ENCODE data around the gene ATP5F1D. TPM values are rescaled to one million over a fixed set of nuclear protein-coding genes. Genes with fewer than 3 reads are reported as not detected.

ATP5F1D gene
- total RNA-seq, 1 experiment from 2014 or later: 179 TPM

DNA sequence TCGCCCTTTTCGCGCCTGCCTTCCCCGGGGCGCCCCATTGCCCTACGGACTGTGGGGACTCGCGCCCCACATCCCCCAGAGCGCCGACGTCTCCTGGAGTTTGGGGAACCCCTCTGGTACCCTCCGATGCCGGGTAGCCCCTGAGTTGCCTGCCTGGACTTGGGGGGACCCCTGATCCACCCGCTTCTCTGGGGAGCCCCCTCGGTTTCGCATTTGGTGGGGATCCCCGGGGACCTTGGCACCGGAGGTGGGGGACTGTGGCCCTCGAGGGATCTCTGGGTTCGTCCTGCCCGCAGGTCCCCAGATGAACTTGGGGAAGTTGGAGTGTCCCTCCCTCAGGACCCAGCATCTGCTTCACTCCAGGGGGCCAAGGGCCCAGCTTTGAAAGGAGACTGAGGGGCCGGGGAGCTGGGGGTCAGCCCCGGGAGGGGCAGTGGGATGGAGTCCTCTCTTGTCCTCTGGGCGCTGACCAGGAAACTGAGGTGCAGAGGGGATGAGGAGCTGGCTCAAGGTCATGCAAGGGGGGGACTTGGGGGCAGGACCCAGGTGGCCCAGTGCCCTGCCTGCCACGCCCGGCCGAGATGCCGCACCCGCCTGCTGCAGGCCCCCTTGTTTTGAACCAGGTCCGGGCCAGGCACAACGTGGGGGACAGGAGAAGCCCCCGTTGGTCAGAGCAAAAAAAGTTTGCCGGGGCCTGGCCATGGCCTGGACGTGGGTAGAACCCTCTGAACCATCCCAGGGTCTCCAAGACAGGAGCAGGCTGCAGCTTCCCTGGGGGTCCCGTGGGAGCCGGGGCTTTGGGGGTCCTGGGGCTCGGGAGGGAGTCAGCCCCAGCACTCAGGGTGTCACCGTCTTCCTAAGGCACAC, 45.2 kb downstream of the ATP5F1D start:
- Histone ChIP-seq H2BK12ac (ENCODE audit: insufficient read length, low read depth, low read length) (no peak overlapping the region), H4K20me1 (ENCODE audit: control insufficient read depth, insufficient read depth, insufficient read length) (no peaks in the 10 kb centered on the region), H3K27me3 (ENCODE audit: insufficient read depth, low read length) (no peaks in the 10 kb centered on the region), H3K4me1 (ENCODE audit: insufficient read depth, low read length) (no peaks in the 10 kb centered on the region), H3K23ac (ENCODE audit: insufficient read length, low read depth, low read length) (no peak overlapping the region), H3T11ph (ENCODE audit: low read length) (no peak overlapping the region), H2BK20ac (ENCODE audit: low read depth, low read length, poor library complexity, severe bottlenecking) (no peak overlapping the region), H4K5ac (ENCODE audit: insufficient read length, low read depth, low read length) (no peak overlapping the region), H3K4ac (ENCODE audit: low read depth, low read length) (no peak overlapping the region), H2AK5ac (ENCODE audit: insufficient read length, low read length) (no peak overlapping the region), H3K79me1 (ENCODE audit: insufficient read depth, low read depth, low read length, poor library complexity, severe bottlenecking) (no peaks in the 10 kb centered on the region), H4K91ac (ENCODE audit: insufficient read length, low read depth, low read length) (no peak overlapping the region), H2BK15ac (ENCODE audit: low read depth, low read length) (no peak overlapping the region), H3K9me3 (ENCODE audit: control insufficient read depth, low read depth, low read length) (no peaks in the 10 kb centered on the region), H3K23me2 (ENCODE audit: insufficient read length, low read depth, low read length, poor library complexity, severe bottlenecking) (peaks cover 4% of the 10 kb centered on the region), H3K9ac (ENCODE audit: extremely low read depth, insufficient read length, low read length) (no peak overlapping the region), H4K8ac (replicated peaks; ENCODE audit: insufficient read length, low read depth, low read length) (no peak overlapping the region), H3K18ac (ENCODE audit: insufficient read length, low read depth, low read length) (no peak overlapping the region), H2BK120ac (ENCODE audit: low read depth, low read length, poor library complexity, severe bottlenecking) (no peak overlapping the region), H2BK5ac (ENCODE audit: insufficient read length, low read length) (no peak overlapping the region), H3K27ac (ENCODE audit: insufficient read length, low read depth, low read length) (no peak overlapping the region), H2AFZ (ENCODE audit: low read length) (no peak overlapping the region), H3K79me2 (ENCODE audit: insufficient read depth, low read length) (peaks cover 2% of the 10 kb centered on the region; the same call in 1 of the 2 replicates), H3K56ac (ENCODE audit: insufficient read length, low read depth, low read length) (no peak overlapping the region), H3K4me2 (ENCODE audit: insufficient read depth, insufficient read length, low read length) (no peak overlapping the region), H3K14ac (ENCODE audit: insufficient read depth, low read length) (no peak overlapping the region)
- Mint-ChIP-seq H3K27me3 (ENCODE audit: low read depth) (peaks cover 15% of the 10 kb centered on the region), H3K4me3 (peak overlapping the region; percentile 71 to 84), H3K4me1 (peaks cover 7 to 20% of the 10 kb centered on the region in 2 experiments), H3K27ac (no peak overlapping the region), H3K9me3 (no peaks in the 10 kb centered on the region), H3K36me3 (ENCODE audit: insufficient read depth in 1 of 3, low read depth in 3 of 3) (no peaks in the 10 kb centered on the region)
- no peak for DNase-seq
- no CpG with 5 or more reads among the region's 38 CpGs for WGBS (ENCODE audit: extremely low coverage, insufficient read length, low lambda C conversion rate)
- TF ChIP-seq, protein P1, sequence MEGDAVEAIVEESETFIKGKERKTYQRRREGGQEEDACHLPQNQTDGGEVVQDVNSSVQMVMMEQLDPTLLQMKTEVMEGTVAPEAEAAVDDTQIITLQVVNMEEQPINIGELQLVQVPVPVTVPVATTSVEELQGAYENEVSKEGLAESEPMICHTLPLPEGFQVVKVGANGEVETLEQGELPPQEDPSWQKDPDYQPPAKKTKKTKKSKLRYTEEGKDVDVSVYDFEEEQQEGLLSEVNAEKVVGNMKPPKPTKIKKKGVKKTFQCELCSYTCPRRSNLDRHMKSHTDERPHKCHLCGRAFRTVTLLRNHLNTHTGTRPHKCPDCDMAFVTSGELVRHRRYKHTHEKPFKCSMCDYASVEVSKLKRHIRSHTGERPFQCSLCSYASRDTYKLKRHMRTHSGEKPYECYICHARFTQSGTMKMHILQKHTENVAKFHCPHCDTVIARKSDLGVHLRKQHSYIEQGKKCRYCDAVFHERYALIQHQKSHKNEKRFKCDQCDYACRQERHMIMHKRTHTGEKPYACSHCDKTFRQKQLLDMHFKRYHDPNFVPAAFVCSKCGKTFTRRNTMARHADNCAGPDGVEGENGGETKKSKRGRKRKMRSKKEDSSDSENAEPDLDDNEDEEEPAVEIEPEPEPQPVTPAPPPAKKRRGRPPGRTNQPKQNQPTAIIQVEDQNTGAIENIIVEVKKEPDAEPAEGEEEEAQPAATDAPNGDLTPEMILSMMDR (conservative IDR thresholded peaks at IDR 0.05): no peak

Data from H9 (cell line).